H1 (cell line): ENCODE results near the gene CUX1. TPM values are rescaled to one million over a fixed set of nuclear protein-coding genes. Genes with fewer than 3 reads are reported as not detected.

Source experiments
- CTCF ChIA-PET: fragments of 300-600 bp; sonication (Branson Sonifier 250); formaldehyde crosslinking; loops from one replicate; lab custom pipeline; 2021; ENCODE audit not compliant: partially characterized antibody; lab: Charles Lee
- POLR2A ChIA-PET: fragments of 300-600 bp; sonication (Branson Sonifier 250); formaldehyde crosslinking; loops from one replicate; lab custom pipeline; 2021; ENCODE audit warnings: inconsistent platforms; ENCODE audit not compliant: partially characterized antibody; lab: Charles Lee
- DNase-seq, 2 experiments: peaks; one replicate each; pipeline versions ENCODE4 v3.0.0 to v3.0.0-alpha.2; 2010 to 2022; ENCODE audit warnings: low spot score in 2 of 2, low read depth in 1 of 2, mixed read lengths in 1 of 2
- FAIRE-seq: peaks from 2 replicates; lab custom pipeline; 2011; peaks lifted over from hg19 to GRCh38; lab: Jason Lieb, UNC
- H2AFZ ChIP-seq: 2 replicates; pipeline ENCODE4 v1.8.1; 2012; ENCODE audit warnings: low read length, inconsistent platforms
- H2AK5ac ChIP-seq: 2 replicates; pipeline ENCODE4 v1.6.1; 2013; ENCODE audit warnings: low read depth, low read length
- H2BK120ac ChIP-seq: replicated peaks from 2 replicates; pipeline ENCODE3; 2013; ENCODE audit warnings: low read depth, low read length, inconsistent platforms
- H2BK12ac ChIP-seq: 2 replicates; pipeline ENCODE4 v1.6.1; 2013; ENCODE audit warnings: low read depth, low read length
- H2BK15ac ChIP-seq: 2 replicates; pipeline ENCODE4 v1.6.1; 2013; ENCODE audit warnings: low read length
- H2BK20ac ChIP-seq: 2 replicates; pipeline ENCODE4 v1.6.1; 2013; ENCODE audit warnings: low read length
- H2BK5ac ChIP-seq: 2 replicates; pipeline ENCODE4 v1.6.1; 2013; ENCODE audit warnings: low read depth, low read length
- H3K14ac ChIP-seq: 2 replicates; pipeline ENCODE4 v1.6.1; 2013; ENCODE audit warnings: inconsistent platforms; ENCODE audit not compliant: insufficient read length
- H3K18ac ChIP-seq: 2 replicates; pipeline ENCODE4 v1.6.1; 2013; ENCODE audit warnings: low read length; ENCODE audit errors: extremely low read depth
- H3K23ac ChIP-seq: 2 replicates; pipeline ENCODE4 v1.6.1; 2013; ENCODE audit warnings: inconsistent platforms; ENCODE audit not compliant: insufficient read length
- H3K23me2 ChIP-seq: 2 replicates; pipeline ENCODE4 v1.6.1; 2013; ENCODE audit warnings: low read depth, low read length
- H3K27ac ChIP-seq: 2 replicates; pipeline ENCODE4 v1.6.1; 2011; ENCODE audit warnings: low read depth, low read length, inconsistent platforms
- H3K27me3 ChIP-seq, 4 experiments: replicated peaks in 1 of 4; 1 replicate in 1 of 4; 2 replicates in 3 of 4; pipeline versions ENCODE4 v1.6.1 to v1.8.1; 2011 to 2013; ENCODE audit warnings: low read length in 3 of 4, mild to moderate bottlenecking in 3 of 4, inconsistent platforms in 2 of 4, mixed read lengths in 2 of 4, moderate library complexity in 1 of 4; ENCODE audit not compliant: control insufficient read depth in 3 of 4, insufficient read depth in 3 of 4; ENCODE audit errors: extremely low read depth in 1 of 4
- H3K36me3 ChIP-seq, 4 experiments: 2 replicates each; pipeline versions ENCODE4 v1.6.1 to v1.8.1; 2011 to 2013; ENCODE audit warnings: mild to moderate bottlenecking in 4 of 4, low read length in 3 of 4, moderate library complexity in 2 of 4, control low read depth in 1 of 4, inconsistent platforms in 1 of 4; ENCODE audit not compliant: insufficient read depth in 4 of 4, control insufficient read depth in 2 of 4
- H3K4ac ChIP-seq: replicated peaks from 2 replicates; pipeline ENCODE3; 2013; ENCODE audit warnings: low read length, low read depth, mixed read lengths, inconsistent platforms; ENCODE audit not compliant: insufficient read length
- H3K4me1 ChIP-seq, 4 experiments: replicated peaks in 1 of 4; 1 replicate in 1 of 4; 2 replicates in 3 of 4; pipeline versions ENCODE4 v1.6.1 to v1.8.1; 2011 to 2013; ENCODE audit warnings: low read length in 3 of 4, inconsistent platforms in 2 of 4, mixed read lengths in 1 of 4; ENCODE audit not compliant: insufficient read depth in 4 of 4, control insufficient read depth in 3 of 4
- H3K4me2 ChIP-seq, 2 experiments: 2 replicates each; pipeline versions ENCODE4 v1.6.1 to v1.8.1; 2011 to 2013; ENCODE audit warnings: low read depth in 2 of 2, low read length in 2 of 2, control low read depth in 1 of 2, inconsistent platforms in 1 of 2, mild to moderate bottlenecking in 1 of 2; ENCODE audit not compliant: insufficient read depth in 1 of 2
- H3K4me3 ChIP-seq, 4 experiments: fragments of 200-600, 300-600 bp in 1 of 4; sonication (generic), shearing (Covaris generic), sonication (Bioruptor Twin) in 1 of 4; 2 replicates each; pipeline versions ENCODE4 v1.5.1 to v1.8.1; 2011 to 2016; ENCODE audit warnings: low read length in 4 of 4, low read depth in 3 of 4, control low read depth in 2 of 4, inconsistent platforms in 2 of 4, mild to moderate bottlenecking in 2 of 4, mixed read lengths in 1 of 4, moderate library complexity in 1 of 4; ENCODE audit not compliant: insufficient read depth in 2 of 4; ENCODE audit errors: extremely low read depth in 1 of 4
- H3K56ac ChIP-seq: replicated peaks from 2 replicates; pipeline ENCODE3; 2013; ENCODE audit warnings: low read depth, mild to moderate bottlenecking, mixed read lengths, low read length, inconsistent platforms; ENCODE audit not compliant: insufficient read length
- H3K79me1 ChIP-seq: 2 replicates; pipeline ENCODE4 v1.6.1; 2013; ENCODE audit warnings: low read depth, low read length, control low read depth
- H3K79me2 ChIP-seq, 2 experiments: 2 replicates each; pipeline versions ENCODE4 v1.6.1 to v1.8.1; 2012 to 2013; ENCODE audit warnings: low read length in 2 of 2, mild to moderate bottlenecking in 2 of 2, inconsistent platforms in 1 of 2; ENCODE audit not compliant: insufficient read depth in 2 of 2, control insufficient read depth in 1 of 2
- H3K9ac ChIP-seq, 4 experiments: replicated peaks in 1 of 4; 1 replicate in 1 of 4; 2 replicates in 3 of 4; pipeline versions ENCODE4 v1.6.1 to v1.8.1; 2011 to 2013; ENCODE audit warnings: low read depth in 3 of 4, low read length in 3 of 4, control low read depth in 2 of 4, mild to moderate bottlenecking in 2 of 4, moderate library complexity in 2 of 4, inconsistent platforms in 1 of 4; ENCODE audit errors: extremely low read depth in 1 of 4
- H3K9me3 ChIP-seq, 2 experiments: 2 replicates each; pipeline versions ENCODE4 v1.6.1 to v1.8.1; 2012 to 2013; ENCODE audit warnings: mild to moderate bottlenecking in 2 of 2, moderate library complexity in 2 of 2, control low read depth in 1 of 2, inconsistent platforms in 1 of 2, low read depth in 1 of 2, low read length in 1 of 2, mixed read lengths in 1 of 2; ENCODE audit not compliant: insufficient read depth in 2 of 2
- H4K20me1 ChIP-seq, 2 experiments: replicated peaks in 1 of 2; 2 replicates each; pipeline versions ENCODE3 to v1.8.1; 2011 to 2013; ENCODE audit warnings: inconsistent platforms in 2 of 2, low read length in 2 of 2, mild to moderate bottlenecking in 1 of 2; ENCODE audit not compliant: insufficient read depth in 2 of 2, control insufficient read depth in 1 of 2
- H4K5ac ChIP-seq: 2 replicates; pipeline ENCODE4 v1.6.1; 2013; ENCODE audit warnings: low read length, low read depth, mixed read lengths, inconsistent platforms; ENCODE audit not compliant: insufficient read length
- H4K8ac ChIP-seq: 2 replicates; pipeline ENCODE4 v1.8.0; 2013; ENCODE audit warnings: mild to moderate bottlenecking, moderate library complexity, low read length, inconsistent platforms; ENCODE audit not compliant: insufficient read depth; ENCODE audit errors: extremely low read depth
- H4K91ac ChIP-seq: replicated peaks from 2 replicates; pipeline ENCODE3; 2013; ENCODE audit warnings: low read length, mixed read lengths, inconsistent platforms; ENCODE audit not compliant: insufficient read length
- ATF2 ChIP-seq: IDR thresholded peaks from 2 replicates; pipeline ENCODE4 v1.6.1; 2012; ENCODE audit warnings: low read length, inconsistent platforms
- CEBPB ChIP-seq: IDR thresholded peaks from 2 replicates; pipeline ENCODE4 v1.6.1; 2012; ENCODE audit warnings: low read depth, low read length
- EGR1 ChIP-seq: IDR thresholded peaks from 2 replicates; pipeline ENCODE4 v1.6.1; 2011; ENCODE audit warnings: low read depth, low read length, borderline replicate concordance
- HDAC6 ChIP-seq: IDR thresholded peaks from one replicate; pipeline ENCODE4 v1.7.1; 2012; ENCODE audit warnings: low read depth, mild to moderate bottlenecking, inconsistent platforms, low read length, moderate library complexity
- JUND ChIP-seq: IDR thresholded peaks from 2 replicates; pipeline ENCODE4 v1.6.1; 2011; ENCODE audit warnings: mild to moderate bottlenecking, improper control_type of control experiment, low read length
- PHF8 ChIP-seq: fragments of 200-600 bp; sonication (generic); conservative IDR thresholded peaks from 2 replicates; pipeline ENCODE4 v1.7.1; 2012; ENCODE audit warnings: low read depth, mild to moderate bottlenecking, inconsistent platforms, low read length, moderate library complexity
- RBBP5 ChIP-seq: IDR thresholded peaks from 2 replicates; pipeline ENCODE4 v1.7.1; 2012; ENCODE audit warnings: low read depth, mild to moderate bottlenecking, inconsistent platforms, low read length, moderate library complexity, borderline replicate concordance
- RNF2 ChIP-seq: fragments of 200-900, 300-1000 bp; sonication (generic); IDR thresholded peaks from 2 replicates; pipeline ENCODE4 v1.7.1; 2016; ENCODE audit warnings: borderline replicate concordance, low read depth, mild to moderate bottlenecking, antibody characterized with exemption, low read length; ENCODE audit not compliant: poor library complexity, severe bottlenecking; ENCODE audit errors: missing control alignments
- TAF7 ChIP-seq: optimal IDR thresholded peaks from 2 replicates; pipeline ENCODE3; 2011; ENCODE audit warnings: low read depth, mild to moderate bottlenecking, inconsistent platforms, low read length, moderate library complexity, borderline replicate concordance
- TEAD4 ChIP-seq: IDR thresholded peaks from 2 replicates; pipeline ENCODE4 v1.6.1; 2012; ENCODE audit warnings: low read depth, low read length, inconsistent platforms, mixed read lengths
- YY1 ChIP-seq: IDR thresholded peaks from 2 replicates; pipeline ENCODE4 v1.6.1; 2011; ENCODE audit warnings: low read depth, mild to moderate bottlenecking, low read length
- WGBS, 2 experiments: shearing (Covaris generic) in 1 of 2; methylation state at CpG; one replicate each; pipeline versions ENCODE4 v1.1.6 to v1.1.7; 2013 to 2015; ENCODE audit warnings: low lambda C conversion rate in 2 of 2, mixed read lengths in 2 of 2, inconsistent platforms in 1 of 2, low coverage in 1 of 2, missing lambda C conversion rate in 1 of 2; ENCODE audit not compliant: insufficient replicate concordance in 2 of 2, insufficient coverage in 1 of 2, insufficient read length in 1 of 2; ENCODE audit errors: extremely low coverage in 1 of 2, missing lambda C conversion rate in 1 of 2; 5-methylcytosine and 5-hydroxymethylcytosine counted together
- polyA plus RNA-seq, 7 experiments: library from polyadenylated mRNA; depleted of rRNA in 3 of 7; stranded (reverse) in 5 of 7; unstranded in 2 of 7; fragments of >200 nt in 5 of 7; fragments of 200-250 nt in 2 of 7; gene quantifications; 1 replicate in 5 of 7; 2 replicates in 1 of 7; 4 replicates in 1 of 7; pipeline versions ENCODE4 v1.2.1 to v1.2.3, GENCODE V29; 2011 to 2013; ENCODE audit warnings: missing spikeins in 2 of 7, mixed read lengths in 2 of 7
- total RNA-seq: library from RNA; stranded (reverse); fragmentation: NEBNext Ultra II Directional; extraction: Animal tissue kit (Norgen Biotek cat#: 25700); gene quantifications from 2 replicates; pipeline ENCODE4 v1.2.1, GENCODE V29; 2021

The CUX1 gene
- total and polyA plus RNA-seq, 2 of the 8 experiments (the other 6 are each of a cell fraction or from before 2014, with no cell fraction given), result 21.6 to 65.9 TPM

DNA sequence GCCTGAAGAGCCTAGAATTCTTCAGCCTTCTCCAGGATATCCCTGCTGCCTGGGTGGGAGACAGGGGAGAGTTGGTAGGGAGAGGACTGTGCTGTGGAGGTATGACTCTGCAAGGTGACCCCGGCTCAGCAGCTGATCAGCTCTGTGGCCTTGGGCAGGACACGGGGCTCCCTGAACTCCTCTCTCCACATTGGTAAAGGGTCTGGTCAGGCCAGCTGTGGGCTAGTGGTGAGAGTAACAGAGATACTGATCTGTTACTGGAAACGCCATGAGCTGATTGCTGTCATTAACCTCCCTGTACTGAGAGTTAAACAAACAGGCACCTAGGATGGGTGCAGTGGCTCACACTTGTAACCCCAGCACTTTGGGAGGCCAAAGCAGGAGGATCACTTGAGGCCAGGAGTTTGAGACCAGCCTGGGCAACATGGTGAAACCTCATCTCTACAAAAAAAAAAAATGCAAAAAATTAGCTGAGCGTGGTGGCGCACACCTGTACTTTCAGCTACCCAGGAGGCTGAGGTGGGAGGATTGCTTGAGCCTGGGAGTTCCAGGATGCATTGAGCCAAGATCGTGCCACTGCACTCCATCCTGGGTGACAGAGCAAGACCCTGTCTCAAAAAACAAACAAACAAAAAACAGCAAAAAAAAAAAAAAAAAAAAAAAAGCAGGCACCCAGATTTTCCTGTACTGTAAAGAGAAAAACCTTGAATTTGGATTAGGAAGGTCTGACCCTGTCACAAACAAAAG is 151.5 kb downstream of the CUX1 start:
- no peak overlapping the region for H2BK5ac ChIP-seq
- no peak overlapping the region for H4K91ac ChIP-seq
- no peak overlapping the region for H2AK5ac ChIP-seq
- POLR2A ChIA-PET, result no interaction called here
- H4K20me1 ChIP-seq, result peaks cover 0 to 7% of the 10 kb centered on the region in 2 experiments
- no peak overlapping the region for H2BK12ac ChIP-seq
- no peak overlapping the region for H3K18ac ChIP-seq
- H3K4me2 ChIP-seq, result no peak overlapping the region
- no peak overlapping the region for H3K9ac ChIP-seq
- DNase-seq (no peak), FAIRE-seq (no peak)
- H3K23me2 ChIP-seq, result no peaks in the 10 kb centered on the region
- CTCF ChIA-PET, result interaction anchor here (0.7 to 1.2 kb wide), 2 partner anchors 142 to 427 kb away, joined by 3 read pairs; no protein-coding TSS in a partner anchor
- no peak overlapping the region for H2BK120ac ChIP-seq
- H2BK20ac ChIP-seq, result no peak overlapping the region
- H2BK15ac ChIP-seq, result no peak overlapping the region
- H3K4me1 ChIP-seq, result peaks cover 0 to 3% (median 0%) of the 10 kb centered on the region in 4 experiments; a peak in 3 of 7 replicates
- H3K4ac ChIP-seq, result no peak overlapping the region
- H3K27ac ChIP-seq, result no peak overlapping the region
- H3K27me3 ChIP-seq, result no peaks in the 10 kb centered on the region
- no peak overlapping the region for H3K23ac ChIP-seq
- no peak overlapping the region for H3K56ac ChIP-seq
- no peak overlapping the region for H3K14ac ChIP-seq
- peaks cover 11% of the 10 kb centered on the region for H3K79me1 ChIP-seq
- no peak overlapping the region for H3K4me3 ChIP-seq
- no peaks in the 10 kb centered on the region for H3K36me3 ChIP-seq
- peak overlapping the region; percentile 47; the same call in 1 of the 2 replicates for H4K8ac ChIP-seq
- no peak overlapping the region for H4K5ac ChIP-seq
- H2AFZ ChIP-seq, result no peak overlapping the region
- 93% methylated on average over 6 of the region's 6 CpGs; no CpG with 5 or more reads in 1 of the 2 experiments for WGBS, 2 experiments
- H3K9me3 ChIP-seq, result no peaks in the 10 kb centered on the region
- peaks cover 0 to 36% of the 10 kb centered on the region in 2 experiments; a peak in 2 of 4 replicates for H3K79me2 ChIP-seq
- no peak for TF ChIP-seq TAF7
- TF ChIP-seq JUND, result no peak
- TF ChIP-seq YY1, result no peak
- no peak for TF ChIP-seq HDAC6
- TF ChIP-seq ATF2, result no peak
- TF ChIP-seq RNF2, result no peak
- no peak for TF ChIP-seq CEBPB
- TF ChIP-seq TEAD4, result no peak
- TF ChIP-seq EGR1, result no peak
- no peak for TF ChIP-seq RBBP5
- TF ChIP-seq PHF8, result no peak
